Omental fat pad (tissue), 4 donors: ENCODE data around the gene CUL5. TPM values are rescaled to one million over a fixed set of nuclear protein-coding genes. Genes with fewer than 3 reads are reported as not detected.
"Not testable (repeated sequence)": the region's sequence is repeated elsewhere in the genome, so short reads cannot be mapped to it uniquely, and the experiment has no call there.

Source experiments
- ATAC-seq: fragments of 150-250 bp; one replicate; pipeline ENCODE4 v1.9.1; 2016; ENCODE audit warnings: mild to moderate bottlenecking, moderate library complexity; ENCODE audit not compliant: low FRiP score
- DNase-seq: peaks from one replicate; pipeline ENCODE4 v3.0.0-alpha.2; 2019; ENCODE audit warnings: low spot score
- CTCF ChIP-seq, 3 donors: fragments of 450-650 bp; IDR thresholded peaks; one replicate each; pipeline ENCODE4 v1.5.1; 2016 to 2017; ENCODE audit warnings: antibody characterized with exemption in 3 of 3, mild to moderate bottlenecking in 3 of 3, moderate library complexity in 2 of 3
- total RNA-seq, 4 donors: library from RNA; depleted of rRNA; stranded (reverse); fragments of >200 nt; gene quantifications; one replicate each; pipeline ENCODE4 v1.1.0, GENCODE V29; 2016

CUL5 gene
- total RNA-seq, 4 donors from 2014 or later, result 21.7 to 44.6 (median 28.1) TPM

GRCh38 chr11:108019870-108020540 is 11.3 kb downstream of the CUL5 start:
- ATAC-seq (peak; percentile 37), DNase-seq (no peak)
- TF ChIP-seq CTCF (IDR thresholded peaks at IDR 0.05), result no peak

DNA sequence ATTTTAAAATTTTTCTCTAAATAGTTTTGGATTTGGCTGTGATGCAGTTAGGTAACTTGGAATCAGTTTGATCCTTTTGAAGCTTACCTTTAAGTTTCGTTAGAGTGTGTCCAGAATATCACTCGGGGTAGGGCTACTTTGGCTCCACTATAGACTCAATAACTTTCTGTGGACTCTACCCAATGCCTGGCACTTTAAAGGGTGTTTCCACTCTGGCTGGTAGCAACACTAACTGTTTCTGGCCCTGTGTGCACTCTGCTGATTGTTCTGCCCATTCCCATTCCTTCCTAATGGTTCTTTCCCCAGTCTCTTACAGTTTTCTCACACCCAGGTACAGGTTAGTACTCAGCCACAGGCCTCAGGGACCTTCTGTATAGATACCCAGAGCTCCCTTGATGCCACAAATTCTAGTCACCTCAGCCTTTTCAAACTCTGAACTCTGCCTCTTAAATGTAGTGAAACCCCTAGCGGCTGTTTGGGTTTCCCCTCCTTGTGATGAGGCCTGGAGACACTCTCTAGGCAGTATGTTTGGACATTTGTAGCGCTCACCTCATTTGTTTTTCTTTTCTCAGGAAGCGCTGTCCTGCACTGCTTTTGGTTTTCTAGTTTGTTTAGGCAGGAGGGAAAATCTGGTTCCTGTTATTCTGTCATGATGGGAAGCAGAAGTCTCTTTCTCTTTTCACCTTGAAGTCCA is 16.8 kb downstream of the CUL5 start:
- TF ChIP-seq CTCF (IDR thresholded peaks at IDR 0.05), result no peak
- ATAC-seq (no peak), DNase-seq (no peak)

GRCh38 chr11:108027057-108027456 is 18.4 kb downstream of the CUL5 start:
- ATAC-seq (no peak), DNase-seq (no peak)
- TF ChIP-seq CTCF (IDR thresholded peaks at IDR 0.05), result no peak

DNA sequence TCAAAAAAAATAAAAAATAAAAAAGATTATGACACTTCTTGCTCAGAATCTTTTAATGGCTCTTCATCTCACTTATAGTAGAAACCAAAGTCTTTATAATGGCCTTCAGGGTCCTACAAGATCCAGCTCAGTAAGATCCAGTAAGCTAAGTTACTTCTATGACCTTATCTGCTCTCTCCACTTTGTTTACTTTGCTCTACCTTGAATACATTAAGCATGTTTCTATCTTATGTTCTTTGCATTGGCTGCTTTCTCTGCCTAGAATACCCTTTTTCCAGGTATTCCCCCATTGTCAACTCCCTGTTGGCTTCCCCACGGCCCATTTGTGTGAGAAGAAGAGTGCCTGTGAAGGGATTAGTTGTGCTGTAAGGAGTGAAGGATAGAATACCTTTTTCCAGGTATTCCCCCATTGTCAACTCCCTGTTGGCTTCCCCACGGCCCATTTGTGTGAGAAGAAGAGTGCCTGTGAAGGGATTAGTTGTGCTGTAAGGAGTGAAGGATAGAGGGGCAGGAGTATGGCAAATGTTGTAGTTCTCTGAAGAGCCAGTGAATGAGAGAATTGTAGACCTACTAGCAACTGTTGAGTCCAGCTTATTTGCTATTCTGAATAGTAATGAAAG is 20.2 kb downstream of the CUL5 start:
- ATAC-seq, DNase-seq: not testable (repeated sequence)

DNA sequence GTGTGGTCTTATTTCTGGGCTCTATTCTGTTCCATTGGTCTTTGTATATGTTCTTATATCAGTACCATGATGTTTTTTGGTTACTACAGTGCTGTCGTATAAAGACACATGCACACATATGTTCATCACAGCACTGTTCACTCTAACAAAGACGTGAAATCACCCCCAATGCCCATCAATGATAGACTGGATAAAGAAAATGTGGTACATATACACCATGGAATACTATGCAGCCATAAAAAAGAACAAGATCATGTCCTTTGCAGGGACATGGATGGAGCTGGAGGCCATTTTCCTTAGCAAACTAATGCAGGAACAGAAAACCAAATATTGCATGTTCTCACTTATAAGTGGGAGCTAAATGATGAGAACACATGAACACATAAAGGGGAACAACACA is 22.9 kb downstream of the CUL5 start:
- DNase-seq, result not testable (repeated sequence)

GRCh38 chr11:108032800-108033199 is 24.1 kb downstream of the CUL5 start:
- no peak for ATAC-seq
- DNase-seq, result no peak
- no peak for TF ChIP-seq CTCF (IDR thresholded peaks at IDR 0.05)

More for the DNA sequence above, 22.9 kb downstream of the CUL5 start:
- not testable (repeated sequence) for ATAC-seq

GRCh38 chr11:108034034-108034433 is 25.3 kb downstream of the CUL5 start:
- no peak for DNase-seq
- no peak for ATAC-seq
- TF ChIP-seq CTCF (IDR thresholded peaks at IDR 0.05), result no peak

DNA sequence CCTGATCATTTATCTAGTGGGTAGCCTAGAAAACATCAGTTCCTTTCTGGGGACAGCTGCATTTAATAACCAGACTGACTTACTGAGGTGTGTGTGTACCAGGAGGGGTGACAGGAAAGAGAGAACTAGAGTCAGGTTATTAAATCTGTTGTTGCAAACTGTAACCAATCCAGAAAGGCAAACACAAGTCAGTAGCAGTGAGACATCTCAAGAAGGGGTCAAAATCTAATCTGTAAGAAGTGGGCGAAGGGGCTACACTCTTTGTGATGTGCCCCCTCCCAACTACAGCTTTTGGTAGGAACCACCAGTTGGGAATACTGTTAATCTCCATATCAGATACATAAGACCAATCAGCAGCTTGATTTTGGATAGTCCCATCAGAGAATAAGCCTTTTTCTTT is 26.3 kb downstream of the CUL5 start:
- no peak for DNase-seq
- ATAC-seq, result no peak
- no peak for TF ChIP-seq CTCF (IDR thresholded peaks at IDR 0.05)
